ENCODE measurements around the gene HS3ST3B1.

DNA sequence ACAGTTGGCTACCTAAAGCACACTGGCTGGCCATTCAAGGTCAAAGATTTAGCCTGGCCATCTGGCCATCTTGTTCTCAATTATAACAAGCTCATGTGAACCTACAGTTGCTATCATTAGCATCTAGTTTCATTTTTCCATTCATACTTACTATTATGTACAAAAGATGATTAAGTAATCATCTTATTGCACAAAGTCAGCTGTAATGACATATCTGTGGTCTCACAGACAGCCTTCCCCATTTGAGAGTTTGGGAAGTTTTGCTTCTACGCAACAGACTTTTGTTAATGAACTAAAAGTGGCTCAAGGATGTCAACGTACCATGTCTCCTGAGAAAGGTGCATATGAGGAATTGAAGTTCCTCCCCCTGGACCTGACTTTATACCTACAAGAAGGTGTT lies 51.3 kb downstream of the HS3ST3B1 start:
- TF ChIP-seq, protein P1, sequence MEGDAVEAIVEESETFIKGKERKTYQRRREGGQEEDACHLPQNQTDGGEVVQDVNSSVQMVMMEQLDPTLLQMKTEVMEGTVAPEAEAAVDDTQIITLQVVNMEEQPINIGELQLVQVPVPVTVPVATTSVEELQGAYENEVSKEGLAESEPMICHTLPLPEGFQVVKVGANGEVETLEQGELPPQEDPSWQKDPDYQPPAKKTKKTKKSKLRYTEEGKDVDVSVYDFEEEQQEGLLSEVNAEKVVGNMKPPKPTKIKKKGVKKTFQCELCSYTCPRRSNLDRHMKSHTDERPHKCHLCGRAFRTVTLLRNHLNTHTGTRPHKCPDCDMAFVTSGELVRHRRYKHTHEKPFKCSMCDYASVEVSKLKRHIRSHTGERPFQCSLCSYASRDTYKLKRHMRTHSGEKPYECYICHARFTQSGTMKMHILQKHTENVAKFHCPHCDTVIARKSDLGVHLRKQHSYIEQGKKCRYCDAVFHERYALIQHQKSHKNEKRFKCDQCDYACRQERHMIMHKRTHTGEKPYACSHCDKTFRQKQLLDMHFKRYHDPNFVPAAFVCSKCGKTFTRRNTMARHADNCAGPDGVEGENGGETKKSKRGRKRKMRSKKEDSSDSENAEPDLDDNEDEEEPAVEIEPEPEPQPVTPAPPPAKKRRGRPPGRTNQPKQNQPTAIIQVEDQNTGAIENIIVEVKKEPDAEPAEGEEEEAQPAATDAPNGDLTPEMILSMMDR (conservative IDR thresholded peaks at IDR 0.05), result no peak
- TF ChIP-seq ZFX (IDR thresholded peaks at IDR 0.05), result no peak

Data from C4-2B (cell line).